ENCODE results near the gene FEM1B. TPM values are rescaled to one million over a fixed set of nuclear protein-coding genes. Genes with fewer than 3 reads are reported as not detected.

Gene FEM1B
- polyA plus RNA-seq, 2 of the 4 experiments (the other 2 are of a cell fraction) = 19.5 to 59.1 TPM

DNA sequence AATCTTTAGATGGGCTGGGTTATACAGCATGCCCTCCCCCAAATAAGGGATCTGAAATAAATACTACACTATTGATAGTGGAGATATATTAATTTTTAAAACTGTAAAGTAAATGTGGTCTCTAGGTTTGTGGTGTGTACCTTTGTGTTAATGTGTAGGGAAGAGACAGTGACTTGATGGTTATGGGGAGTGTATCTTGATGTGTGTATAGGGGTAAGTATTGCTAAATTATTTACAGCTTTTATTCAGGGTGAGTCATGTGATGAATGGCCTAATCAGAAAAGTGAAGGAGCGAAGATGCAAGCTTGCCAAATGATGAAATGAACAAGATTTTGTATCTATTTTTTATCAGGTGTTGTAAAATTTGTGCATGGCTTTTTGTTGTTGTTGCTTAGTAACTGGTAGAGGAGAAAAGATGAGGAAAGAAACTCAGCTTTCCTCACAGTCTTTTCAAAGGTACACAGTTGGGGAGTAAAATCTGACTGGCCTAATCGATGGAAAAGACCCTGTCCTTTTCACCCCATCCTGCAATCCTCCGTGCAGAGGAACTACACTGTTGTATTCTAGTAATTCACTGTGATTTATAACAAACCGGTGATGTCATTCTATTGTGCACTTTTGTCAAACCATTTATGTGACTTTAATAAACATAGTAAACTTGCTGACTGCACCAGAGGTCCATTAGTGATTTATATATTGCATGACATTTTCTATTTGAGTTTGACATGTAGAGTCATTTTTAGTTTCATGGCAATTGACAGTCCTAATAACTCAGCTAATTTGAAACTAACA is 17.7 kb downstream of the FEM1B start:
- no peak overlapping the region for H3K4me3 ChIP-seq
- DNase-seq (ENCODE audit: low read depth in 1 of 2, low spot score in 1 of 2) (no peak), ATAC-seq (0 out of 6 replicates have a peak, but pooled peaks of 1 of the 2 experiments have one; percentile 17), FAIRE-seq (no peak)
- no peak overlapping the region for H3K27ac ChIP-seq
- CTCF ChIA-PET = interaction anchor here (0.6 to 10.2 kb wide), 8 partner anchors 11 to 526 kb away, joined by 3 to 107 read pairs (median 4); no protein-coding TSS in a partner anchor
- no peak for TF ChIP-seq POLR2AphosphoS2 (conservative IDR thresholded peaks at IDR 0.05; ENCODE audit: low read length)
- no peak for TF ChIP-seq FOSL2 (IDR thresholded peaks at IDR 0.05)
- peak; percentile 37 for TF ChIP-seq FOSL2 (CRISPR knock-in tag; IDR thresholded peaks at IDR 0.05)
- TF ChIP-seq KDM1A (IDR thresholded peaks at IDR 0.05; ENCODE audit: low read depth) = no peak
- no peak for TF ChIP-seq ZFP36 (IDR thresholded peaks at IDR 0.05; ENCODE audit: borderline replicate concordance, partially characterized antibody)
- POLR2A ChIA-PET = interaction anchor here (0.9 to 2.0 kb wide), 2 partner anchors 18 to 42 kb away, joined by 3 to 7 read pairs; partner anchors contain the start of gene FEM1B
- WGBS (ENCODE audit: missing lambda C conversion rate) = 85% methylated on average over 4 of the region's 4 CpGs
- H3K4me1 ChIP-seq = peaks cover 18% of the 10 kb centered on the region
- H3K9me3 ChIP-seq = no peaks in the 10 kb centered on the region
- no peak overlapping the region for H3K4me2 ChIP-seq

DNA sequence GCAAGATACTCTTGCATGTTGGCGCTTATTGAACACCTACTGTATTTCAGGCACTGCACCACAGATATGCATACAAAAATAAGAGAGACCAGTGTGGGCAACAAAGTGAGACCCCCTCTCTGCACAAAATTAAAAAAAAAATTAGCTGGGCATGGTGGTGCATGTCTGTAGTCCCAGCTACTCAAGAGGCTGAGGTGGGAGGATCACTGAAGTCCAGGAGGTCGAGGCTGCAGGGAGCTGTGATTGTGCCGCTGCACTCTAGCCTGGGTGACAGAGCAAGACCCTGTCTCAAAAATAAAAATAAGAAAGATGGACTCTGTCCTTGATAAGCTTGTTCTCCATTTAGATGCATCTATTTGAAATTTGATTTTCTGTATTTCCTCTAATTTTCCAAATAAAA is 20.8 kb downstream of the FEM1B start:
- WGBS (ENCODE audit: missing lambda C conversion rate) = 96% methylated on average over 3 of the region's 3 CpGs
- POLR2A ChIA-PET = no interaction called here
- CTCF ChIA-PET = interaction anchor here (0.8 to 10.2 kb wide), 7 partner anchors 8 to 261 kb away, joined by 3 to 107 read pairs (median 4); no protein-coding TSS in a partner anchor

DNA sequence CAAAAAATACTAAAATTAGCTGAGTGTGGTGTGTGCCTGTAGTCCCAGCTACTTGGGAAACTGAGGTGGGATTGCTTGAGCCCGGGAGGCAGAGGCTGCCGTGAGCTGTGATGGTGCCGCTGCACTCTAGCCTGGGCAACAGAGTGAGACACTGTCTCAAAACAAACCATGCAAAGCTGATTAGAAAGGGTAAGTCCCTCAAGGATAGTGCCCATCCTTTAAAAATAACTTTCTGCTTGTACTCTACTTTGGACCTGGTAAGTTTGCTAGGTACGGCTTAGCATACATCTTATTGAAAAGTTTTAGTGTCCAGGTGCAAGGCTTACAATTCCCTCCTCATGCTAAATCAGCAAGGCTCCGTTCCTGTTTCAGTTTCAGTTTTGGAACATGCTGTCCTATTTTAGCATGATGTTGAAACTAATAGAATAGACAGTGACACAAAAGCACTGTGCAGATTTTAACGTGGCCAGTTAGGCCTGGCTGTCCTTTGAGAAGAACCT is 21.4 kb downstream of the FEM1B start:
- ChIA-PET POLR2A (interaction anchor here (1.2 kb wide), 1 partner anchor 21 kb away, joined by 5 read pairs; the partner anchor contains the start of gene FEM1B), CTCF (interaction anchor here (0.8 to 10.2 kb wide), 6 partner anchors 7 to 261 kb away, joined by 3 to 107 read pairs (median 4); no protein-coding TSS in a partner anchor)
- DNase-seq (ENCODE audit: low read depth in 1 of 2, low spot score in 1 of 2) = no peak
- Histone ChIP-seq H3K27ac (no peak overlapping the region), H3K9me3 (no peaks in the 10 kb centered on the region), H3K4me2 (no peak overlapping the region), H3K4me3 (no peak overlapping the region), H3K4me1 (peaks cover 26% of the 10 kb centered on the region)
- WGBS (ENCODE audit: missing lambda C conversion rate) = 79% methylated on average over 6 of the region's 6 CpGs
- ATAC-seq = no peak
- no peak for FAIRE-seq
- TF ChIP-seq KDM5A (IDR thresholded peaks at IDR 0.05) (no peak), HOXA7 (CRISPR knock-in tag; IDR thresholded peaks at IDR 0.05) (no peak), ESRRA (IDR thresholded peaks at IDR 0.05; ENCODE audit: borderline replicate concordance, low read length) (no peak), RARB (CRISPR knock-in tag; IDR thresholded peaks at IDR 0.05) (no peak), MAZ (IDR thresholded peaks at IDR 0.05; ENCODE audit: borderline replicate concordance, low read depth, low read length) (no peak), FOSB (CRISPR knock-in tag; IDR thresholded peaks at IDR 0.05) (no peak), KDM1A (IDR thresholded peaks at IDR 0.05; ENCODE audit: low read depth) (no peak), RFX5 (IDR thresholded peaks at IDR 0.05) (no peak), PHF8 (IDR thresholded peaks at IDR 0.05; ENCODE audit: borderline replicate concordance, low read depth) (no peak), POLR2A (IDR thresholded peaks at IDR 0.05; ENCODE audit: low read length) (no peak), HEYL (CRISPR knock-in tag; IDR thresholded peaks at IDR 0.05) (no peak), ZFP36 (IDR thresholded peaks at IDR 0.05; ENCODE audit: borderline replicate concordance, partially characterized antibody) (no peak), RAD21 (conservative IDR thresholded peaks at IDR 0.05 in 1 of 2, IDR thresholded peaks at IDR 0.05 in 1 of 2) (no peak), SREBF2 (IDR thresholded peaks at IDR 0.05) (no peak)
- TF ChIP-seq, protein P1, sequence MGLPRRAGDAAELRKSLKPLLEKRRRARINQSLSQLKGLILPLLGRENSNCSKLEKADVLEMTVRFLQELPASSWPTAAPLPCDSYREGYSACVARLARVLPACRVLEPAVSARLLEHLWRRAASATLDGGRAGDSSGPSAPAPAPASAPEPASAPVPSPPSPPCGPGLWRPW (IDR thresholded peaks at IDR 0.05) = no peak
- TF ChIP-seq, protein P2, sequence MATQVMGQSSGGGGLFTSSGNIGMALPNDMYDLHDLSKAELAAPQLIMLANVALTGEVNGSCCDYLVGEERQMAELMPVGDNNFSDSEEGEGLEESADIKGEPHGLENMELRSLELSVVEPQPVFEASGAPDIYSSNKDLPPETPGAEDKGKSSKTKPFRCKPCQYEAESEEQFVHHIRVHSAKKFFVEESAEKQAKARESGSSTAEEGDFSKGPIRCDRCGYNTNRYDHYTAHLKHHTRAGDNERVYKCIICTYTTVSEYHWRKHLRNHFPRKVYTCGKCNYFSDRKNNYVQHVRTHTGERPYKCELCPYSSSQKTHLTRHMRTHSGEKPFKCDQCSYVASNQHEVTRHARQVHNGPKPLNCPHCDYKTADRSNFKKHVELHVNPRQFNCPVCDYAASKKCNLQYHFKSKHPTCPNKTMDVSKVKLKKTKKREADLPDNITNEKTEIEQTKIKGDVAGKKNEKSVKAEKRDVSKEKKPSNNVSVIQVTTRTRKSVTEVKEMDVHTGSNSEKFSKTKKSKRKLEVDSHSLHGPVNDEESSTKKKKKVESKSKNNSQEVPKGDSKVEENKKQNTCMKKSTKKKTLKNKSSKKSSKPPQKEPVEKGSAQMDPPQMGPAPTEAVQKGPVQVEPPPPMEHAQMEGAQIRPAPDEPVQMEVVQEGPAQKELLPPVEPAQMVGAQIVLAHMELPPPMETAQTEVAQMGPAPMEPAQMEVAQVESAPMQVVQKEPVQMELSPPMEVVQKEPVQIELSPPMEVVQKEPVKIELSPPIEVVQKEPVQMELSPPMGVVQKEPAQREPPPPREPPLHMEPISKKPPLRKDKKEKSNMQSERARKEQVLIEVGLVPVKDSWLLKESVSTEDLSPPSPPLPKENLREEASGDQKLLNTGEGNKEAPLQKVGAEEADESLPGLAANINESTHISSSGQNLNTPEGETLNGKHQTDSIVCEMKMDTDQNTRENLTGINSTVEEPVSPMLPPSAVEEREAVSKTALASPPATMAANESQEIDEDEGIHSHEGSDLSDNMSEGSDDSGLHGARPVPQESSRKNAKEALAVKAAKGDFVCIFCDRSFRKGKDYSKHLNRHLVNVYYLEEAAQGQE (IDR thresholded peaks at IDR 0.05) = no peak
- TF ChIP-seq, protein P3, sequence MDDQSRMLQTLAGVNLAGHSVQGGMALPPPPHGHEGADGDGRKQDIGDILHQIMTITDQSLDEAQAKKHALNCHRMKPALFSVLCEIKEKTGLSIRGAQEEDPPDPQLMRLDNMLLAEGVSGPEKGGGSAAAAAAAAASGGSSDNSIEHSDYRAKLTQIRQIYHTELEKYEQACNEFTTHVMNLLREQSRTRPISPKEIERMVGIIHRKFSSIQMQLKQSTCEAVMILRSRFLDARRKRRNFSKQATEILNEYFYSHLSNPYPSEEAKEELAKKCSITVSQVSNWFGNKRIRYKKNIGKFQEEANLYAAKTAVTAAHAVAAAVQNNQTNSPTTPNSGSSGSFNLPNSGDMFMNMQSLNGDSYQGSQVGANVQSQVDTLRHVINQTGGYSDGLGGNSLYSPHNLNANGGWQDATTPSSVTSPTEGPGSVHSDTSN (IDR thresholded peaks at IDR 0.05) = no peak

More for the DNA sequence above, 20.8 kb downstream of the FEM1B start:
- H3K9me3 ChIP-seq = no peaks in the 10 kb centered on the region
- DNase-seq (ENCODE audit: low read depth in 1 of 2, low spot score in 1 of 2) (no peak), ATAC-seq (no peak), FAIRE-seq (no peak)
- H3K4me3 ChIP-seq = no peak overlapping the region
- H3K27ac ChIP-seq = no peak overlapping the region
- peaks cover 22% of the 10 kb centered on the region for H3K4me1 ChIP-seq
- no peak for TF ChIP-seq HDAC2 (IDR thresholded peaks at IDR 0.05)
- TF ChIP-seq KDM5A (IDR thresholded peaks at IDR 0.05) = no peak
- TF ChIP-seq ZNF302 (CRISPR knock-in tag; IDR thresholded peaks at IDR 0.05) = no peak
- TF ChIP-seq PHF8 (IDR thresholded peaks at IDR 0.05; ENCODE audit: borderline replicate concordance, low read depth) = no peak
- no peak for TF ChIP-seq NPAS2 (CRISPR knock-in tag; IDR thresholded peaks at IDR 0.05; ENCODE audit: borderline replicate concordance)
- TF ChIP-seq SMC3 (IDR thresholded peaks at IDR 0.05) = no peak
- TF ChIP-seq ESRRA (IDR thresholded peaks at IDR 0.05; ENCODE audit: borderline replicate concordance, low read length) = no peak
- TF ChIP-seq CHD2 (IDR thresholded peaks at IDR 0.05; ENCODE audit: low read length, partially characterized antibody) = no peak
- TF ChIP-seq JUNB (IDR thresholded peaks at IDR 0.05) = no peak
- no peak overlapping the region for H3K4me2 ChIP-seq
